ENCODE data around the gene CARD19.

DNA sequence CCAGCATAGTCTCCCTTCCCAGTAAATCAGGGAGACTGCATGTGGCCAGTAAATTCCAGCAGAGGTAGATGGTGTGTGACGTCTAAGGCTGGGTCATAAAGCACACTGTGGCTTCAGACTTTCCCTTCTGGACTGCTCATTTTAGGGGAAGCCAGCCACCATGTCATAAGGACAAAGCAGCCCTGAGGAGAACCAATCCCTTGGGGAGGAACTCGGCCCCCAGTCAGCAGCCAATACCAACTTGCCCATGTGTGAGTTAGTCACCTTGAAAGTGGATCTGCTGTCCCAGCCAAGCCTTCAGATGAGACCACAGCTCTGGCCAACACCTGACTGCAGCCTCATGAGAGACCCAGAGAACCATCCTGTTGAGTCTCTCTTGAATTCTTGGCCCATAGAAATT is 52.7 kb downstream of the CARD19 start:
- no peak for TF ChIP-seq EZH2phosphoT487 (IDR thresholded peaks at IDR 0.05; ENCODE audit: insufficient read depth, low read depth)
- no peak for TF ChIP-seq EZH2 (IDR thresholded peaks at IDR 0.05; ENCODE audit: insufficient read depth, poor library complexity, severe bottlenecking)
